HG02943 (cell line): ENCODE data around the gene ISL1.

Experiments
- ATAC-seq: cut with Tn5 transposase; IDR thresholded peaks from one replicate; pipeline ENCODE4 v1.9.1; 2021; ENCODE audit warnings: mild to moderate bottlenecking, low read depth, moderate library complexity; ENCODE audit not compliant: unreplicated experiment

The ISL1 gene

DNA sequence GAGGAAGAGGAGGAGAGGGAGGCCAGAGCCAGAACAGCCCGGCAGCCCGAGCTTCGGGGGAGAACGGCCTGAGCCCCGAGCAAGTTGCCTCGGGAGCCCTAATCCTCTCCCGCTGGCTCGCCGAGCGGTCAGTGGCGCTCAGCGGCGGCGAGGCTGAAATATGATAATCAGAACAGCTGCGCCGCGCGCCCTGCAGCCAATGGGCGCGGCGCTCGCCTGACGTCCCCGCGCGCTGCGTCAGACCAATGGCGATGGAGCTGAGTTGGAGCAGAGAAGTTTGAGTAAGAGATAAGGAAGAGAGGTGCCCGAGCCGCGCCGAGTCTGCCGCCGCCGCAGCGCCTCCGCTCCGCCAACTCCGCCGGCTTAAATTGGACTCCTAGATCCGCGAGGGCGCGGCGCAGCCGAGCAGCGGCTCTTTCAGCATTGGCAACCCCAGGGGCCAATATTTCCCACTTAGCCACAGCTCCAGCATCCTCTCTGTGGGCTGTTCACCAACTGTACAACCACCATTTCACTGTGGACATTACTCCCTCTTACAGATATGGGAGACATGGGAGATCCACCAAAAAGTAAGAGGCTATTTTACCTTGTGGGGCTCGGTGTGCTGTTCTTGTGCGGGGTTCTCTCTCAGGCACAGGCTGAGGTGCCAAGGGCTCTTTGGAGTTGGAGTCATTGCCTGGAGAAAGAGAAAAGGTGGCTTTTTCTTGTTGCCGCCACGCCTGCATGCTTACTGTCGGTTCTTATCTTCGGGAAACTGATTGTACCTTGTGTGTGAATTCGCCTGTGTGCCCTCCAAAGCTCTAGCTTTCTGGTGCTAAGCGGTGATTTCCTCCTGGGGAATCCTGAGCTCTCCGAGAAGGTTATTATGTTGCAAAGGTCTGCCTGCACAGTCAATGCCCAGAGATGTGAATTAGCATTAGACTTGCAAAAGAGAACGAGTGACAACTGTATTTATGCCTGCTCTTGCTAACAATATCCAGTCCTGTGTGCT, at the start of gene ISL1:
TSS of gene ISL1 (plus strand) at position 318 of the 991 bp plus-strand sequence. CDS start at position 542, 224 bp downstream.
- no peak for ATAC-seq

GRCh38 chr5:51336878-51337277, 46.4 kb upstream of the ISL1 start:
- no peak for ATAC-seq

DNA sequence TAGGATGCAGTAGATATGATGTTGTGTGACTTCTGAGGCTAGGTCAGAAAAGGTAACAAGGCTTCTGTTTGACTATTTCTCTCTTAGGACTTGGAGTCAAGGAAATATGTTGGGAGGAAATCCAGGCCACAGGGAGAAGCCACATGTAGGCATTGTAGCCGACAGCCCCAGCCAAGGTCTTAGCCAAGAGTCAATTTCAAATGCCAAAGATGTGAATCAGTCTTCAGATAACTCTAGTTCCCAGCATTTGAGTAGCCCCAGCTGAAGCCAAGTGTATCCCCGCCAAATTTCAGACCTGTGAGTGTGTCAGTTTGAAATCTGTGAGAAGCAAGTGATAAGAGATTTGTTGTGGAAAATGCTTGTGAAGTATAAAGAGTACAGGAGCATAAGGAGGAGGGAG, 38.1 kb upstream of the ISL1 start:
- ATAC-seq = no peak

GRCh38 chr5:51347157-51347556, 36.1 kb upstream of the ISL1 start:
- no peak for ATAC-seq

DNA sequence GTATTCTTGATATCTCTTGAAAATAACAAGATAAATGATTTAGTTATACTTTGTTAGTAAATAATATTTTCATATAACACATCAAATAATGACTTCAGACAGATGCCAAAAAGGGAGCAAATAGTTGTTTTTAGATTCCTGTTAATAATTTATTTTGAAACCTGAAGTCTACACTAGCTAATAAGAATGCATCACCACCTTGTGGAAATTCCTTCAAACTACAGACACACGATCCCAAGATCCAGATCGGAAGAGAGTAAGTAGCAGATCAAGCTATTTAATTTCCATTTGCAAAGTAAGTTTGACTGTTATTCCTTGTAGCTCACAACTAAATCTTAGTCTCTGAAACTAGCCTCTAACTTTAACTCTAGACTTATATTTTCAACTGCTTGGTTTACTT, 35.5 kb upstream of the ISL1 start:
- no peak for ATAC-seq

DNA sequence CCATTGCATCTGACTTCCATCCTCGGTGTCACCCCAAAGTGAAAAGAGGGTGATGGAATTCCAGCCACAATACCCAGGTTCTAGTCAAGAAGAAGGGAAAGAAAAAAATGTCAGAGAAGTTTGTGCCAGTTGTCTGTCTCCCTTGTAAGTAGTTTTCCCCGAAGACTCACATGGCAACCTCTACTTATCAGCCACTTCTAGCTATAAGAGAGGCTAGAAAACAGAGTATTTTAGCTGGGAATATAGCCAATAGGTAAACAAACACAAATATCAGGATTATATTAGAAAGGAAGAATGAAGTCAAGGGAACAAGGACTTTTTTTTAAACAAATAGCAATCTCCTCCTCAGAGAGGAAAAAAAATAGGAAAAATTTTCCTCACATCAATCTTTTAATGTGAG, 12.2 kb upstream of the ISL1 start:
- no peak for ATAC-seq

- ATAC-seq = no peak
Observed at GRCh38 chr5:51373880-51374523, 9.2 kb upstream of the ISL1 start.

- no peak for ATAC-seq
Observed at GRCh38 chr5:51375084-51375483, 8.2 kb upstream of the ISL1 start.

DNA sequence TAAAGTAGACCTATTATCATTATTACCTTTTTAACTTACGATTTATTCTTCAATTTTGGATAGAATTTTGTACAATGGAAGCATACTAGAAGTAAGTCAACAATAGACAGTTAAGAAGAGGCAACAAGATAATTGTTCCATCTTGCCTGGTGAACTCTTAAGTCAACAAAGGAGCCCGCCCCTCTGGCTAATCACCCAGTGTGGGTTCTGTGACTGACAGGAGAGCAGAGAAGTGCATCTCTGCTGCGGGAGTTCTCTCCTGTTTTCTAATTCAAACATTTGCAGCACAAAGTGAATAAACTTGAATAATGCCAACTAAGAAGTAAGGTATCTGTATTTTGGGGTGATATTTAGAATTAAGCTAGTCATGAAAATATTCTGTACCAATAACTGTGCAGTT, 6.7 kb upstream of the ISL1 start:
- no peak for ATAC-seq

GRCh38 chr5:51377151-51378060, 5.8 kb upstream of the ISL1 start:
- no peak for ATAC-seq

- ATAC-seq = no peak
Observed at GRCh38 chr5:51378061-51378409, 5.2 kb upstream of the ISL1 start.

- no peak for ATAC-seq
Observed at GRCh38 chr5:51378448-51379330, 4.6 kb upstream of the ISL1 start.

DNA sequence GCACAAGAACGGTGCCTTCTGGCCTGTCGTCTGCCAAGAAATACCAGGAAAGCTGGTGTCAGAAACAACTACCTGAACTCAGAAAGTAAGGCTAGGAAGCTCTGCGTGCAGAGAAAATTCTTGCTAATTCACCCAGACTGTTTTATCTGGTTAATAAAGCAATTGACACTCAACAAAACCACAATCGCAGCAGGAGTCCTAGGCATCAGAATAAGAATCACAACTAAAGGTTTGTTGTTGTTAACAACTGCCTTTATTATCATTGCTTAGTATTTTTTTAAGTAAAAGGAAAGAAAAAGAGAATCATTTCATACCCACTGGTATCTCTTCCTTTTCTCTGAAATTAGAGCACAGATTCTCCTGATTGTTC, 3.9 kb upstream of the ISL1 start:
- no peak for ATAC-seq

DNA sequence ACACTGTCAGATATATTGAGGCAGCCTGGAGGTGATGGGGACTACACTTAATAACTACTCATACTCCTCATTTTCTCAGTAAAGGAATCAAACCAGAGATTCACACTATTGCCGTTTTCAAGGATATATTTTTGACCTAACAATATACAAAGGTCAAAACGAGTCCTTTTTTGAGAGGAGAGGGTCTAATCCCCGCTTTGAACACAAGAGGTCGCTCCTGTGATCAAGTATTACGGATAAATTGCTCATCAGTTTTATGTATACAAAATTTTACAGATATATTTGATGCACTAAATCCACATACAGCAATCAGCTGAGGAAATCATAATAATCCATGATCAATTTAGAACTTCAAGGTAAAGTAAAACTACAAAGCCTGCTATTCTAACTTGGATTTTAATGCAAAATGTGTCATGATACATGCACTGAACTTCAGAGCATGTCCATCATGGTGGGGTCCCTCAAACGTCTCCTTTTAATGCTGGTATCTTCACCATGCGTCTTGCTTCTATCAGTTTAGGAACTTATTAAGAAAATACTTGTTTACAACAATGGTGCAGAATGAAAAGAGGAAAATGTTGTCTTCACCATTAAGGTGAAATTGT, 2.5 kb upstream of the ISL1 start:
- no peak for ATAC-seq

- no peak for ATAC-seq
Observed at GRCh38 chr5:51381761-51382474, 1.3 kb upstream of the ISL1 start.

DNA sequence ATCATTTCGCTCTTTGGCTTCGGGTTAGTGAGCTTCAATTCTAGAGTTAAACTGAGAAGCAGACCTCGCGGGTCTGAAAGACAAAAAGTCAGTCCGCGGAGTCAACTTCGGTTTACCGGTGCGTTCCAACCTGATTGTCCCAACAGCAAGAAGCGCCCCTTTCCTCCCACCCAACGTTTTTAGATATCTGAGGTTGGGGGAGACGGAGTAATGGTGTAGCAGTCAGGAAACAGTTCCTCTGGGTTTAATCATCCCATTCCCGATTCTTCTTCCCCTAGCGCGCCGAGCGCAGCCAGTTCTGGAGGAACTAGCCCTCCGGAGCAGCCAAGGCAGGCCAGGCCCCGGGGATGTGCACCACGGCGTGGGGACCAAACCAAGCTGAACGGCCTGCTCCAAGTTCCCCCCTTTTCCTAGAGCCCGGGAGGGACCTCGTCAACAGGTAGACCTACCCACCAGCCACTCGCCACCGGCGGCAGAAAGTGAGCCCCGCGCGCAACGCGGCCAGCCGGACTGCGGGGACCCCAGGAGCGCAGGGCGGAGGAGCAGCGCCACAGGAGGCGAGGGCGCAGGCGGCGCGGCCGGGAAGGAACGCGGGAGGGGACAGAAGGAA, 622 bp upstream of the ISL1 start:
- no peak for ATAC-seq

- no peak for ATAC-seq
Observed at GRCh38 chr5:51384281-51384840, 1.1 kb downstream of the ISL1 start.

- no peak for ATAC-seq
Observed at GRCh38 chr5:51385216-51385615, 2.0 kb downstream of the ISL1 start.
